LoVo (cell line): ENCODE results near the gene FAM83F.
"Not testable (repeated sequence)": the region's sequence is repeated elsewhere in the genome, so short reads cannot be mapped to it uniquely, and the experiment has no call there.

Experiments
- DNase-seq: peaks from one replicate; pipeline ENCODE4 v3.0.0-alpha.2; 2016; ENCODE audit warnings: low spot score

Gene FAM83F

GRCh38 chr22:40015358-40015976 lies 20.7 kb downstream of the FAM83F start:
- no peak for DNase-seq

GRCh38 chr22:40018051-40018450 lies 23.3 kb downstream of the FAM83F start:
- DNase-seq: no peak

DNA sequence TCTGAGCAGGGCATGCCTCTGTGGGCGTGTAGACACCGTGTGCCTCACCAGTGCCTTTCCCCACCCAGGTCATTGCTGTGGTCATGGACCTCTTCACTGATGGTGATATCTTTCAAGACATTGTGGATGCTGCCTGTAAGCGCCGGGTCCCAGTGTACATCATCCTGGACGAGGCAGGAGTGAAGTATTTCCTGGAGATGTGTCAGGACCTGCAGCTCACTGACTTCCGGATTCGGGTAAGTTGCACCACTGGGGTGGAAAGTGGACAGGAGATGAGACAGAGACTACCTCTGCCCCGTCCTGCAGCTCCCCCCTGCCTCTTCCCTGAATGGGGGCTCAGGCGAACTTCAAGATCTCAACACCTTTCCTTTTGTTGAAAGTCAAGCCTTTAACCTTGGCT lies 24.3 kb downstream of the FAM83F start:
- no peak for DNase-seq

DNA sequence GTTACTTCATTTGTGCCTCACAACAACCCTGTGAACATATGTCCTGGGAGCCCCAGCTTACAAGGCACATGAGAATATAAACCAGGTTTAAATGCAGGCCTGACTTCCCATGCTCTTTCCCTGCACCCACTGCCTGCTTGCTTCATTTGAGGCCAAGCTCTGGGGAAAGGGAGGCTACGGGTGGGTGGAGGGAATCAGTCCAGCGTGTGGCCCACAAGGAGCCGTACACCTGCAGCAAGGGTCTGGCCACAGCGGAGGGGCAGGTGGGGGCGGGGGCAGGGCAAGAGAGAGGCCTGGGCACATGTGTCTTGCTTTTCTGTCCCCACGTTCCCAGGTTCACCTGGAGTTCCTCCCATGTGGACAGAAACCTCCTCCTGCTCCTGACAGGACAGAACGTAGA lies 26.2 kb downstream of the FAM83F start:
- no peak for DNase-seq

DNA sequence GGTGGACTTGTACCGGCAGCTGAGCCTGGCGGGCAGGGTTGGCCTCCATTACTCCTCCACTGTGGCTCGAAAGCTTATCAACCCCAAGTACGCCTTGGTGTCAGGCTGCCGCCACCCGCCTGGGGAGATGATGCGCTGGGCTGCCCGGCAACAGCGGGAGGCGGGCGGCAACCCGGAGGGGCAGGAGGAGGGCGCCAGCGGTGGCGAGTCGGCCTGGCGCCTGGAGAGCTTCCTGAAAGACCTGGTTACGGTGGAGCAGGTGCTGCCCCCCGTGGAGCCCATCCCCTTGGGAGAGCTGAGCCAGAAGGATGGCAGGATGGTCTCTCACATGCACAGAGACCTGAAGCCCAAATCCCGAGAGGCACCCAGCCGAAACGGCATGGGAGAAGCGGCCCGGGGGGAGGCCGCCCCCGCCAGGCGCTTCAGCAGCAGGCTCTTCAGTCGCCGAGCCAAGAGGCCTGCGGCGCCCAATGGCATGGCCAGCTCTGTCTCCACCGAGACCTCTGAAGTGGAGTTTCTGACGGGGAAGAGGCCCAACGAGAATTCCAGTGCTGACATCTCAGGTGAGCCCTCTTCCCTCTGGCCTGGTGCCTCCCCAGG lies 26.7 kb downstream of the FAM83F start:
- DNase-seq: no peak

DNA sequence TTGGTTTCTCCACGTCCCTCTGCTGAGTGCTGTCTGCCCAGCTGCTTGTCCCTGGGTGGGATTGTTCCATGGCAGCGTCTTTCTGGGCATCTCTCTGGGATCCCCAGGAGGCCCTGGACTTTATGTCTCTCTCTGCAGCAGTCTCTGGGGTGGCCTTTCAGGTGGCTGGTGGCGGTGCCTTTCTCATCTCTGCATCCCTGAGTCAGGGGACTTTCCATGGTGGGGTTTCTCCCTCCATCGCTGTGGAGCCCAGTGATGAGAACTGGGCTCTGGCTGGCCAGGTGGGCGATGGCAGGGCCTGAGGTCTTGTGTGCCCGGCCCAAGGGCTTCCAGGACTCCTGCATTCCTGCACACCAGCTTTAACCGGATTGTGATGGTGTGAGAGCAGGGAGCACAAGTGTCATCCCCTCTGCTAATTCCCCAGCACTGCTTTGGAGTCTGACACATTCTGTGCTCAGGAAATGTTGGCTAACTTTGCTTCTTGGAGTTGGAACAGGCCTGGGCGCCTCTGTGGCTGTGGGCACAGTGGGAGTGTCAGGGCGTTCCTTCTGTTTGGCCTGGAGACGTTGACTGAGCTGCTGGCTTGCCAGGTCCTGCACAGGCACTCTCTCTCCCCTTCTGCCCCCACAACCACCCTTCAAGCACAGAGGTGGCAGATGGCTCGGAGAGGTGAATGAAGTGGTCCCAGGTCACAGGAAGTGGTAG lies 27.9 kb downstream of the FAM83F start:
- no peak for DNase-seq

DNA sequence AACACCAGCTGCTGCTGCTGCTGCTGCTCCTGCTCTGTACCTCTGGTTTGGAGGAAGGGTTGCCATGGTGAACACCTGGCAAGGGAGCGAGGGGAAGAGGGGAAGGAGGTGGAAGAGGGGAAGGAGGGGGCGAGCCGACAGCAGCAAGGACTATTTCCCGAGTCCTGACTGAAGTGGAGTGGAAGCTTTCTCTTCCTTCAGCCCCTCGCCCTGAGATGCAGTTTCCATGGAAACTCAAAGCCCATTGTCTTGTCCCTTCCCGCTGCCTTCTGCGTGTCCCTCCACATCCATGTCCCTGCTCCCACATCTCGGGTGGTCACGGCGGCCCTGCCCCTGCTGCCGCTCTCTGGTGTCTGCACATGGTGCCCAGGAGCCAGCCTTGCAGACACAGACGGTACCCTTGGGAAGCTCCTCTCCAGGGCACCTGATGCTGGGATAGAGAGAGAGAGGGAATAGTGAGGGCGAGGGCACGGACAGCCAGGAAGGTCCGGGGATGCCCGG lies 28.6 kb downstream of the FAM83F start:
- no peak for DNase-seq

GRCh38 chr22:40024201-40025061 lies 29.7 kb downstream of the FAM83F start:
- DNase-seq: peak; percentile 38

DNA sequence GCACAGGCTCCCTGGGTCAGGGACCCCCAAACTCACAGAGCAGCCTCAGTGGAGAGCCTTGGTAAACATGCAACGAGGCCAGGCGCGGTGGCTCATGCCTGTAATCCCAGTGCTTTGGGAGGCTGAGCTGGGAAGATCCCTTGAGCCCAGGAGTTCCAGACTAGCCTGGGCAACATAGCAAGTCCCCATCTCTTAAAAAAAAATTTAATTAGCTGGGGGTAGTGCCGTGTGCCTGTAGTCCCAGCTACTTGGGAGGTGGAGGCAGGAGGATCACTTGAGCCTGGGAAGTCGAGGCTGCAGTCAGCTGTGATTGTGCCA lies 30.3 kb downstream of the FAM83F start:
- not testable (repeated sequence) for DNase-seq

- DNase-seq: no peak
Observed at GRCh38 chr22:40025856-40026255, 31.1 kb downstream of the FAM83F start.

DNA sequence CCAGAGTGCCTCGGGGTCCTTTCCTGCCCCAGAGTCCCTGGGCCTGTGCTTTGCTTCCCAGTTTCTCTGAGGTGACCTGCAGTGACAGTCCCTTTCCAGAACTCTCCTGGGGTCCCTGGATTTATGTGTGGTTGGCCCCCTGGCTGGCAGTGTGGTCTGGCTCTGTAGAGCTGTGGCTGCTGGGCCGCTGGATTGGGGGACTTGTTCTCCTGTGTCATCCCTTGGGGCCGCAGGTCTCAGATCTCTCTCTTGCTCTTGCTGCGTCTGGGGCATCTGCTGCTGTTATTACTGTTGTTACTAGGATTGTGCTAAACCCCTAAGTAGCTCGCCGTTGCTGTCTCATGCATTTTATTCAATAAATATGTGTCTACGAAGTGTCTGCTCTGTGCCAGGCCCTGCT lies 31.9 kb downstream of the FAM83F start:
- DNase-seq: no peak

GRCh38 chr22:40027191-40028097 lies 32.7 kb downstream of the FAM83F start:
- no peak for DNase-seq

DNA sequence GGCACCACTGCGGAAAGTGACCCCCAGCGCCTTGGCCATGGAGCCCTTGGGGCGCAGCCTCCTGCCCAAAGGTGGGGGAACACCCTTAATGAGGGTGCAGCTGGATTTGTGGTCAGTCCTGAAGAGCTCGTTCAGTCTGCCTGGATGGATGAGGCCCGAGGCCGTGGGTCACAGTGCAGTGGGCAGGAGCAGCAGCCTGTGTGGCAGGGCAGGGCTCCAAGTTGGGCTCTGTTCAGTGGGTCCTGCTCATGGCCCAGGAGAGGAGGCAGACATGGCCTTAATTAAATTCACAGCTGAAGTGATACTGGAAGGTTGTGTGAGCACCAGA lies 33.3 kb downstream of the FAM83F start:
- no peak for DNase-seq

DNA sequence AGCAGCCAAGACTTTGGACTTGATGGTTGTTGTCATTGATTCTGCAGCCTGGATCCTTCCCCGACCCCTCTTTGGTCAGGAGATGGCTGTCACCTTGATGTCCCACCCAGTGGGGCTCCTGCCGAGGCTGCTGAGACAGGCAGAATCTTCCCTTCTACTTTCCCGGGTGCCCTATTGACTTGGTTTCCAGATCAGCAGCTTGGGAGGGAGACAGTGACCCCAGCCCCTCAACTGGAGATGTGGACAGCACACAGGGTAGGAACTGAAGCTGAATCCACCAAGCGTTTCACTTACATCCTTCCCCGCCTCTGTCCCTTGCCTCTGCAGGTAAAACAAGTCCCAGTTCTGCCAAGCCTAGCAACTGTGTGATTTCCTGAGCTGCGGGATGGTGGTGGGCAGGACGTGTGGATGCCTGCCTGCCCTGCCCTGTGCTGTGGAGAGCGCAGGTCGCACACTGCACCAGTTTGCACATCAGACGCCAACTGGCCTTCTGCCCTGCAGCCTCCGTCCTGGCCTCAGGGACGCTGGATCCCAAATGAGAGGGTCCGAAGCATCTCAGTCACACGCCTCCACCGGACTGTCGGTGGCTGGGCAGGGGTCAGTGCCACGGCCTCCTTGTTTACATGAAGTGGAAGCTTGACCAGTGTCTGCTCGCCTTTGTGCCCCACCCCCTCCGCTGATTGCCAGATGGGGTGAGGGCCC lies 34.6 kb downstream of the FAM83F start:
- DNase-seq: no peak

- no peak for DNase-seq
Observed at GRCh38 chr22:40030026-40030757, 35.4 kb downstream of the FAM83F start.

- no peak for DNase-seq
Observed at GRCh38 chr22:40030758-40031095, 36.0 kb downstream of the FAM83F start.

- DNase-seq: no peak
Observed at GRCh38 chr22:40031766-40032470, 37.2 kb downstream of the FAM83F start.

DNA sequence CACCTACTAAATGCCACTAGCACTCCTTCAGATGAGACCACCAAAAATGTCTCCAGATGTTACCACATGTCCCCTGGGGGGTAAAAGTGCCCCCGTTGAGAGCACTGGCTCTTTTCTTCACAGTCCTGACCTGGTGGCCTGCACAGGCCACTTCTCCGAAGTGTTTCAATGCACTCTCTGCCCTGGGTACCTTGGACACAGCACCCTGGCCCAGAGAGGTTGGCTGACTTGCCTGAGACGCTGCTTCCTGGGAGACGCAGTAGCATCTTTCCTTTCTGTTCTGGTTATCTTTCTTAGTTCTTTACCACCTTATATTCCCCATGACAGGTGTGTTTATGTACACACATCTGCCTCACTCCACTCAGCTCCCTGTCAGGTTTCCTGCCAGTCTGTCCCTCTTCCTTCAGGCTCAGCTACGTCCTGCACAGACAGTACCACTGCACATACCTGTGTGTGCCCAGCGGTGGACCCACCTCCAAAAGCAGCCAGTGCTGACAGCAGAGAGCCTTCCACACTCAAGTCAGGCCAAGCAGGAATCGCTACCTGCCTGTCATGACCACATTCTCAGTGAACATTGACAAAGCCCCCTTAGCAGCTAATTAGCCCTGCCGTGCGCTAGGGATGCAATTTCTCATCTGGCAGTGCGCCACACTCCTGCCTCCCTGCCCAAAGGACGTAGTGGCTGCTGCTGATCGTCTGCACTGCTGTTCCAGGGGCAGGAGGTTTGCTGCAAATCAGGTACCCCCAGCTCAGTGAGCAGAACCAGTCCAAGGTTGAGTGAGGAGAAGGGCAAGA lies 39.0 kb downstream of the FAM83F start:
- no peak for DNase-seq

DNA sequence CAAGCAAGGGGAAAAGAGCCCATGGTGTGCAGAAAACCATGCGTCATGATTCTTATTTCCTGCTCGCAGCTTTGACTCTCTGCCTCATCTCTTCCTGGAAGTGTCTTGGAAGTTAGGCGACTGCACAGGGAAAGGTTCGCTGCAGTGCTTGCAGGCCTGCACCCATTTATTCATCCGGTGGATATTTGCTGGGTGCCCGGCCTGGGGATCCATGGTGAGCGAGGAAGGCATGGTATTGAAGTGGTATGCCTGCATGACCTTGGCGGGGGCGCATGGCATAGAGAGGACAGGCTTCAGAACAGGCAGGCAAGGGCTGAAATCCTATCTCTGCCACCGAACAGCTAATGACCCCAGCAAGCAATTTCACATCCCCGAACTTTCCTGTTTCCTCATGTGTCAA lies 40.6 kb downstream of the FAM83F start:
- no peak for DNase-seq
